ENCODE results near the gene NR3C1.

Gene NR3C1

GRCh38 chr5:143376195-143376779, 27.2 kb downstream of the NR3C1 start:
- peaks cover 3% of the 10 kb centered on the region for H3K4me1 ChIP-seq (ENCODE audit: control insufficient read depth, insufficient read depth, low read depth, low read length)
- H4K91ac ChIP-seq (ENCODE audit: low read length), result no peak overlapping the region
- no peak overlapping the region for H3K4me2 ChIP-seq (ENCODE audit: low read length, poor library complexity, severe bottlenecking)
- no peak for DNase-seq
- H3K27ac ChIP-seq (ENCODE audit: low read length, poor library complexity, severe bottlenecking), result peak overlapping the region; percentile 76
- 97% methylated on average over 3 of the region's 3 CpGs for WGBS
- H3K4ac ChIP-seq (ENCODE audit: low read depth in 1 of 2, low read length in 2 of 2), result no peak overlapping the region
- no peak overlapping the region for H2BK15ac ChIP-seq (ENCODE audit: low read depth, poor library complexity, severe bottlenecking)
- H3K4me3 ChIP-seq (ENCODE audit: insufficient read depth in 1 of 2, low read depth in 1 of 2, low read length in 2 of 2), result no peak overlapping the region
- no peak overlapping the region for H3K18ac ChIP-seq (ENCODE audit: low read depth in 1 of 2, low read length in 2 of 2)
- H2BK12ac ChIP-seq (ENCODE audit: low read length in 2 of 2), result no peak overlapping the region
- no peak overlapping the region for H3K23ac ChIP-seq (ENCODE audit: low read length in 2 of 2)
- H2AFZ ChIP-seq (ENCODE audit: low read depth, low read length), result no peak overlapping the region
- H3K14ac ChIP-seq (ENCODE audit: low read length in 2 of 2), result no peak overlapping the region
- no peak overlapping the region for H2BK5ac ChIP-seq (ENCODE audit: low read depth, low read length, poor library complexity, severe bottlenecking)
- H2AK5ac ChIP-seq (ENCODE audit: low read length, severe bottlenecking), result peak overlapping the region; percentile 40
- H2BK120ac ChIP-seq (ENCODE audit: low read depth, low read length), result no peak overlapping the region
- peaks cover 0 to 11% of the 10 kb centered on the region in 2 experiments for H3K36me3 ChIP-seq (ENCODE audit: control insufficient read depth in 1 of 2, insufficient read depth in 2 of 2, low read depth in 1 of 2, low read length in 2 of 2)
- H3K79me1 ChIP-seq (replicated peaks; ENCODE audit: low read length, poor library complexity, severe bottlenecking), result peaks cover 11% of the 10 kb centered on the region
- no peak overlapping the region for H4K8ac ChIP-seq (ENCODE audit: low read length)
- no peaks in the 10 kb centered on the region for H3K27me3 ChIP-seq (ENCODE audit: control insufficient read depth in 1 of 2, insufficient read depth in 1 of 2, low read length in 2 of 2)
- H3K9me3 ChIP-seq (ENCODE audit: control insufficient read depth, low read length), result no peaks in the 10 kb centered on the region
- no peak overlapping the region for H3K9ac ChIP-seq (ENCODE audit: low read length)

- DNase-seq, result no peak
These were observed 28.8 kb downstream of the NR3C1 start for GRCh38 chr5:143374496-143375217.

GRCh38 chr5:143373076-143373475, 30.4 kb downstream of the NR3C1 start:
- Histone ChIP-seq H3K4me3 (ENCODE audit: insufficient read depth in 1 of 2, low read depth in 1 of 2, low read length in 2 of 2) (no peak overlapping the region), H3K9me3 (ENCODE audit: control insufficient read depth, low read length) (no peaks in the 10 kb centered on the region), H3K23ac (ENCODE audit: low read length in 2 of 2) (no peak overlapping the region), H3K36me3 (ENCODE audit: control insufficient read depth in 1 of 2, insufficient read depth in 2 of 2, low read depth in 1 of 2, low read length in 2 of 2) (peaks cover 0 to 27% of the 10 kb centered on the region in 2 experiments), H3K18ac (ENCODE audit: low read depth in 1 of 2, low read length in 2 of 2) (no peak overlapping the region), H3K27ac (ENCODE audit: low read length, poor library complexity, severe bottlenecking) (no peak overlapping the region), H2BK15ac (ENCODE audit: low read depth, poor library complexity, severe bottlenecking) (no peak overlapping the region), H3K4ac (ENCODE audit: low read depth in 1 of 2, low read length in 2 of 2) (no peak overlapping the region), H2AFZ (ENCODE audit: low read depth, low read length) (no peak overlapping the region), H3K79me1 (replicated peaks; ENCODE audit: low read length, poor library complexity, severe bottlenecking) (peaks cover 12% of the 10 kb centered on the region), H3K9ac (ENCODE audit: low read length) (no peak overlapping the region), H3K14ac (ENCODE audit: low read length in 2 of 2) (no peak overlapping the region), H4K91ac (ENCODE audit: low read length) (no peak overlapping the region), H3K4me2 (ENCODE audit: low read length, poor library complexity, severe bottlenecking) (no peak overlapping the region), H2BK12ac (ENCODE audit: low read length in 2 of 2) (no peak overlapping the region), H4K8ac (ENCODE audit: low read length) (no peak overlapping the region), H2BK5ac (ENCODE audit: low read depth, low read length, poor library complexity, severe bottlenecking) (no peak overlapping the region), H2BK120ac (ENCODE audit: low read depth, low read length) (no peak overlapping the region), H3K4me1 (ENCODE audit: control insufficient read depth, insufficient read depth, low read depth, low read length) (peaks cover 3% of the 10 kb centered on the region), H3K27me3 (ENCODE audit: control insufficient read depth in 1 of 2, insufficient read depth in 1 of 2, low read length in 2 of 2) (no peaks in the 10 kb centered on the region), H2AK5ac (ENCODE audit: low read length, severe bottlenecking) (no peak overlapping the region)
- DNase-seq, result no peak
- 100% methylated on average over 2 of the region's 3 CpGs for WGBS

More at GRCh38 chr5:143374496-143375217, 28.8 kb downstream of the NR3C1 start:
- no peak overlapping the region for H3K27ac ChIP-seq (ENCODE audit: low read length, poor library complexity, severe bottlenecking)
- H2AK5ac ChIP-seq (ENCODE audit: low read length, severe bottlenecking), result no peak overlapping the region
- no peak overlapping the region for H4K91ac ChIP-seq (ENCODE audit: low read length)
- H2AFZ ChIP-seq (ENCODE audit: low read depth, low read length), result no peak overlapping the region
- H3K79me1 ChIP-seq (replicated peaks; ENCODE audit: low read length, poor library complexity, severe bottlenecking), result peaks cover 13% of the 10 kb centered on the region
- no peak overlapping the region for H3K23ac ChIP-seq (ENCODE audit: low read length in 2 of 2)
- no peak overlapping the region for H4K8ac ChIP-seq (ENCODE audit: low read length)
- H3K4me1 ChIP-seq (ENCODE audit: control insufficient read depth, insufficient read depth, low read depth, low read length), result peaks cover 3% of the 10 kb centered on the region
- no peak overlapping the region for H3K4me2 ChIP-seq (ENCODE audit: low read length, poor library complexity, severe bottlenecking)
- H2BK5ac ChIP-seq (ENCODE audit: low read depth, low read length, poor library complexity, severe bottlenecking), result no peak overlapping the region
- H3K9ac ChIP-seq (ENCODE audit: low read length), result no peak overlapping the region
- no peak overlapping the region for H3K14ac ChIP-seq (ENCODE audit: low read length in 2 of 2)
- peaks cover 0 to 13% of the 10 kb centered on the region in 2 experiments for H3K36me3 ChIP-seq (ENCODE audit: control insufficient read depth in 1 of 2, insufficient read depth in 2 of 2, low read depth in 1 of 2, low read length in 2 of 2)
- no peak overlapping the region for H2BK12ac ChIP-seq (ENCODE audit: low read length in 2 of 2)
- no peak overlapping the region for H2BK15ac ChIP-seq (ENCODE audit: low read depth, poor library complexity, severe bottlenecking)
- no peak overlapping the region for H3K18ac ChIP-seq (ENCODE audit: low read depth in 1 of 2, low read length in 2 of 2)
- H3K9me3 ChIP-seq (ENCODE audit: control insufficient read depth, low read length), result no peaks in the 10 kb centered on the region
- H3K4ac ChIP-seq (ENCODE audit: low read depth in 1 of 2, low read length in 2 of 2), result no peak overlapping the region
- H3K27me3 ChIP-seq (ENCODE audit: control insufficient read depth in 1 of 2, insufficient read depth in 1 of 2, low read length in 2 of 2), result no peaks in the 10 kb centered on the region
- no peak overlapping the region for H3K4me3 ChIP-seq (ENCODE audit: insufficient read depth in 1 of 2, low read depth in 1 of 2, low read length in 2 of 2)
- H2BK120ac ChIP-seq (ENCODE audit: low read depth, low read length), result no peak overlapping the region
- WGBS, result 97% methylated on average over 5 of the region's 6 CpGs

GRCh38 chr5:143372187-143372829, 31.2 kb downstream of the NR3C1 start:
- Histone ChIP-seq H2AK5ac (ENCODE audit: low read length, severe bottlenecking) (no peak overlapping the region), H3K9me3 (ENCODE audit: control insufficient read depth, low read length) (no peaks in the 10 kb centered on the region), H3K36me3 (ENCODE audit: control insufficient read depth in 1 of 2, insufficient read depth in 2 of 2, low read depth in 1 of 2, low read length in 2 of 2) (peaks cover 0 to 33% of the 10 kb centered on the region in 2 experiments), H3K4me3 (ENCODE audit: insufficient read depth in 1 of 2, low read depth in 1 of 2, low read length in 2 of 2) (no peak overlapping the region), H2BK5ac (ENCODE audit: low read depth, low read length, poor library complexity, severe bottlenecking) (no peak overlapping the region), H2BK12ac (ENCODE audit: low read length in 2 of 2) (no peak overlapping the region), H3K27me3 (ENCODE audit: control insufficient read depth in 1 of 2, insufficient read depth in 1 of 2, low read length in 2 of 2) (no peaks in the 10 kb centered on the region), H2BK120ac (ENCODE audit: low read depth, low read length) (no peak overlapping the region), H3K18ac (ENCODE audit: low read depth in 1 of 2, low read length in 2 of 2) (no peak overlapping the region), H3K79me1 (replicated peaks; ENCODE audit: low read length, poor library complexity, severe bottlenecking) (peaks cover 12% of the 10 kb centered on the region), H3K4ac (ENCODE audit: low read depth in 1 of 2, low read length in 2 of 2) (no peak overlapping the region), H3K4me1 (ENCODE audit: control insufficient read depth, insufficient read depth, low read depth, low read length) (peaks cover 2% of the 10 kb centered on the region), H4K8ac (ENCODE audit: low read length) (no peak overlapping the region), H3K23ac (ENCODE audit: low read length in 2 of 2) (no peak overlapping the region), H2AFZ (ENCODE audit: low read depth, low read length) (no peak overlapping the region), H4K91ac (ENCODE audit: low read length) (no peak overlapping the region), H3K27ac (ENCODE audit: low read length, poor library complexity, severe bottlenecking) (no peak overlapping the region), H3K14ac (ENCODE audit: low read length in 2 of 2) (no peak overlapping the region), H2BK15ac (ENCODE audit: low read depth, poor library complexity, severe bottlenecking) (no peak overlapping the region), H3K4me2 (ENCODE audit: low read length, poor library complexity, severe bottlenecking) (no peak overlapping the region), H3K9ac (ENCODE audit: low read length) (no peak overlapping the region)
- no peak for DNase-seq
- WGBS, result 95% methylated on average over 4 of the region's 4 CpGs

Data from mesenchymal stem cell (in vitro differentiated cells and primary cell).